D721Med (cell line): ENCODE measurements around the gene STC2.

Experiments used
- DNase-seq: peaks from one replicate; pipeline ENCODE4 v3.0.0; 2011; ENCODE audit warnings: low spot score; ENCODE audit not compliant: insufficient read length
- FAIRE-seq: peaks from 2 replicates; lab custom pipeline; 2011; peaks lifted over from hg19 to GRCh38; lab: Jason Lieb, UNC
- TF ChIP-seq, protein P1 (sequence below): IDR thresholded peaks from 2 replicates; pipeline ENCODE4 v1.5.1; 2012; ENCODE audit warnings: mild to moderate bottlenecking, control low read depth; ENCODE audit not compliant: insufficient read depth; ENCODE audit errors: missing control alignments

Gene STC2

GRCh38 chr5:173271419-173271818, 56.8 kb downstream of the STC2 start:
- DNase-seq (no peak), FAIRE-seq (no peak)
- TF ChIP-seq, protein P1, sequence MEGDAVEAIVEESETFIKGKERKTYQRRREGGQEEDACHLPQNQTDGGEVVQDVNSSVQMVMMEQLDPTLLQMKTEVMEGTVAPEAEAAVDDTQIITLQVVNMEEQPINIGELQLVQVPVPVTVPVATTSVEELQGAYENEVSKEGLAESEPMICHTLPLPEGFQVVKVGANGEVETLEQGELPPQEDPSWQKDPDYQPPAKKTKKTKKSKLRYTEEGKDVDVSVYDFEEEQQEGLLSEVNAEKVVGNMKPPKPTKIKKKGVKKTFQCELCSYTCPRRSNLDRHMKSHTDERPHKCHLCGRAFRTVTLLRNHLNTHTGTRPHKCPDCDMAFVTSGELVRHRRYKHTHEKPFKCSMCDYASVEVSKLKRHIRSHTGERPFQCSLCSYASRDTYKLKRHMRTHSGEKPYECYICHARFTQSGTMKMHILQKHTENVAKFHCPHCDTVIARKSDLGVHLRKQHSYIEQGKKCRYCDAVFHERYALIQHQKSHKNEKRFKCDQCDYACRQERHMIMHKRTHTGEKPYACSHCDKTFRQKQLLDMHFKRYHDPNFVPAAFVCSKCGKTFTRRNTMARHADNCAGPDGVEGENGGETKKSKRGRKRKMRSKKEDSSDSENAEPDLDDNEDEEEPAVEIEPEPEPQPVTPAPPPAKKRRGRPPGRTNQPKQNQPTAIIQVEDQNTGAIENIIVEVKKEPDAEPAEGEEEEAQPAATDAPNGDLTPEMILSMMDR = no peak

DNA sequence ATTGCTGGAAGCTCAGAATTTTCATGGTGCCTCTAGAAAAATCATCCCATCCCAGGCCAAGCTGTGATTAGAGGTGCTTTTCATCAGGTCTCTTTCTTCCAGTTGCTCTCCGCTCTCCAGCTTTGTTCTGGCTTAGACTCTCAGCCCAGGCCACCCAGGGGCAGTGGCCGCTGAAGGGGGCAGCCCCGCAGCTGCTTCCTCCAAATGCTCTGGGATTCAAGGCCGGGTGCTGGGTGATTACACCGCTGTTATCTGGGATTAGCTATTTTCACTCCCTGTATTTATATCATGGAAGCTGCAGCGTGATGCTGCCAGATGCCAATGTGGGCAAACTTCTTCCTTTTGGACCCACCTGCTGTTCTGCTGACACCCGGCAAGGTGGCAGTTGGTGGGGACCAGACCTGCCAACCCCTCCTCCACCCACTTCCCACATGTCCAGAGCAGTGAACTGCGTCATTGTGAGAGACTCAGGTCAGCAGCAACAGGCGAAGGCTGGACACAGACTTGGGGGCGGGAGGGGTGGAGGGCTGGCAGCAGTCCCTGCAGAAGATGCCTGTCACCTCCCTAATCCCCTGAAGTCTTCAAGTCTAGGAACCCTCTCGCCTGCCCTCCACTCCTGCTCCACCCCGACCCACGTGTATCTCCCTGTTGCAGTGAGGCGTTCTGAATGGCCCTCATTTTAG, 59.3 kb downstream of the STC2 start:
- FAIRE-seq (no peak), DNase-seq (no peak)
- TF ChIP-seq, protein P1 = no peak

DNA sequence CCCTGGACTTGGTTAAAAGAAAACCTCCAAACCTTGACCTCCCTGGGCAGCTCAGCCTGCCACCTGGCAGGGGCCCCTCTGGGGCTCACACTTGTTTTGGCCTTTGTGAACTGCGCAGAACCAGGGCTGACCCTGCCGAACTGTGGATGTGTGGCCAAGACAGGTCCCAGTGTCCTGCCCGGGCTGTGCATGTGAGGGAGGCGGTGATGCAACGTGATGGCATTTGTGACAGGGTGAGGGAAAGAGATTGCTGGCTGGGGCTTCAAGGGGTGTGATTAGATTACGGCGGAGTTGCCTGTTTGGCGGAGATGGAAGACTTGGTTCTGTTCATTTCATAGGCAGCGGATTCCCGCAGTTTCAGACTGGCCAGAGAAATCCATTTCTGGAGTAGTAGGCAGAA, 62.8 kb downstream of the STC2 start:
- TF ChIP-seq, protein P1 = no peak
- no peak for DNase-seq
- FAIRE-seq = no peak
